Liver (tissue), 9 donors: ENCODE data around the gene CMTM8. TPM values are rescaled to one million over a fixed set of nuclear protein-coding genes. Genes with fewer than 3 reads are reported as not detected.

ENCODE experiments used
- DNase-seq: peaks from one replicate; pipeline ENCODE4 v3.0.0-alpha.2; 2017; ENCODE audit warnings: low spot score
- H3K27ac ChIP-seq, 2 donors: one replicate each; pipeline ENCODE4 v1.7.0; 2013; ENCODE audit warnings: inconsistent platforms in 2 of 2, low read length in 2 of 2, control low read depth in 1 of 2, low read depth in 1 of 2, mild to moderate bottlenecking in 1 of 2
- H3K27me3 ChIP-seq, 4 donors: one replicate each; pipeline versions ENCODE4 v1.6.1 to v1.7.0; 2013; ENCODE audit warnings: low read length in 3 of 4, inconsistent platforms in 1 of 4, mild to moderate bottlenecking in 1 of 4, moderate library complexity in 1 of 4; ENCODE audit not compliant: control insufficient read depth in 4 of 4, insufficient read depth in 4 of 4
- H3K36me3 ChIP-seq, 4 donors: one replicate each; pipeline versions ENCODE4 v1.6.1 to v1.7.0; 2013; ENCODE audit warnings: low read length in 3 of 4, mild to moderate bottlenecking in 3 of 4, low read depth in 1 of 4, moderate library complexity in 1 of 4; ENCODE audit not compliant: control insufficient read depth in 4 of 4, insufficient read depth in 3 of 4
- H3K4me1 ChIP-seq, 4 donors: one replicate each; pipeline versions ENCODE4 v1.6.1 to v1.7.0; 2013; ENCODE audit warnings: low read length in 3 of 4, mild to moderate bottlenecking in 3 of 4, moderate library complexity in 1 of 4; ENCODE audit not compliant: control insufficient read depth in 4 of 4, insufficient read depth in 4 of 4
- H3K4me3 ChIP-seq, 3 donors: one replicate each; pipeline versions ENCODE4 v1.6.1 to v1.7.0; 2013; ENCODE audit warnings: low read length in 3 of 3, control low read depth in 1 of 3, low read depth in 1 of 3, mild to moderate bottlenecking in 1 of 3
- H3K9ac ChIP-seq, 2 donors: one replicate each; pipeline ENCODE4 v1.7.0; 2013; ENCODE audit warnings: low read length in 2 of 2, mild to moderate bottlenecking in 2 of 2, moderate library complexity in 2 of 2, control low read depth in 1 of 2, low read depth in 1 of 2
- H3K9me3 ChIP-seq, 4 donors: one replicate each; pipeline versions ENCODE4 v1.6.1 to v1.7.0; 2013; ENCODE audit warnings: low read length in 3 of 4; ENCODE audit not compliant: control insufficient read depth in 4 of 4
- ATF3 ChIP-seq: IDR thresholded peaks from 2 replicates; pipeline ENCODE4 v1.6.1; 2016; ENCODE audit warnings: antibody characterized with exemption
- CTCF ChIP-seq: fragments of 150-350 bp; IDR thresholded peaks from 2 replicates; pipeline ENCODE4 v1.5.1; 2017; ENCODE audit warnings: improper control_type of control experiment, low read depth, low read length; ENCODE audit not compliant: missing input control
- EGR1 ChIP-seq, 2 donors: IDR thresholded peaks; 2 replicates each; pipeline ENCODE4 v1.6.1; 2016 to 2018; ENCODE audit warnings: antibody characterized with exemption in 2 of 2, low read depth in 2 of 2
- FOXA1 ChIP-seq: IDR thresholded peaks from 2 replicates; pipeline ENCODE4 v1.6.1; 2016; ENCODE audit warnings: antibody characterized with exemption
- FOXA2 ChIP-seq: IDR thresholded peaks from 2 replicates; pipeline ENCODE4 v1.6.1; 2016; ENCODE audit warnings: antibody characterized with exemption
- GABPA ChIP-seq, 2 donors: IDR thresholded peaks in 1 of 2; conservative IDR thresholded peaks in 1 of 2; 2 replicates each; pipeline ENCODE4 v1.6.1; 2016; ENCODE audit warnings: antibody characterized with exemption in 2 of 2, mild to moderate bottlenecking in 1 of 2, moderate library complexity in 1 of 2
- HNF4A ChIP-seq, 2 donors: conservative IDR thresholded peaks; 2 replicates each; pipeline ENCODE4 v1.6.1; 2016; ENCODE audit warnings: antibody characterized with exemption in 2 of 2, mild to moderate bottlenecking in 2 of 2
- HNF4G ChIP-seq: IDR thresholded peaks from 2 replicates; pipeline ENCODE4 v1.6.1; 2016; ENCODE audit warnings: antibody characterized with exemption
- MAX ChIP-seq: IDR thresholded peaks from 2 replicates; pipeline ENCODE4 v1.6.1; 2016; ENCODE audit warnings: antibody characterized with exemption
- NR2F2 ChIP-seq: IDR thresholded peaks from 2 replicates; pipeline ENCODE4 v1.6.1; 2016; ENCODE audit warnings: antibody characterized with exemption
- RAD21 ChIP-seq, 2 donors: IDR thresholded peaks; 2 replicates each; pipeline ENCODE4 v1.6.1; 2016; ENCODE audit warnings: antibody characterized with exemption in 2 of 2, mild to moderate bottlenecking in 2 of 2
- REST ChIP-seq: IDR thresholded peaks from 2 replicates; pipeline ENCODE4 v1.6.1; 2016; ENCODE audit warnings: antibody characterized with exemption, mild to moderate bottlenecking
- RXRA ChIP-seq, 2 donors: IDR thresholded peaks; 2 replicates each; pipeline ENCODE4 v1.6.1; 2017 to 2018; ENCODE audit warnings: antibody characterized with exemption in 2 of 2, mild to moderate bottlenecking in 1 of 2
- SP1 ChIP-seq: IDR thresholded peaks from 2 replicates; pipeline ENCODE4 v1.6.1; 2018; ENCODE audit warnings: antibody characterized with exemption, mild to moderate bottlenecking
- TAF1 ChIP-seq: conservative IDR thresholded peaks from 2 replicates; pipeline ENCODE4 v1.6.1; 2016; ENCODE audit warnings: antibody characterized with exemption, mild to moderate bottlenecking
- YY1 ChIP-seq: IDR thresholded peaks from 2 replicates; pipeline ENCODE4 v1.6.1; 2016; ENCODE audit warnings: antibody characterized with exemption, mild to moderate bottlenecking
- ZBTB33 ChIP-seq: IDR thresholded peaks from 2 replicates; pipeline ENCODE4 v1.6.1; 2016; ENCODE audit warnings: antibody characterized with exemption
- WGBS: extraction: QIAGEN DNeasy Blood & Tissue Kit; methylation state at CpG from one replicate; pipeline ENCODE4 v1.1.7; 2013; 5-methylcytosine and 5-hydroxymethylcytosine counted together
- polyA plus RNA-seq, 2 donors: library from polyadenylated mRNA; stranded (reverse) in 1 of 2; unstranded in 1 of 2; fragments of 200-250 nt in 1 of 2; fragments of >200 nt in 1 of 2; fragmentation: Nextera tagmentation in 1 of 2; extraction: Ambion mirVana in 1 of 2; gene quantifications; one replicate each; pipeline versions ENCODE4 v1.2.1 to v1.2.3, GENCODE V29; 2013 to 2015
- total RNA-seq, 2 donors: library from RNA; depleted of rRNA; stranded (reverse); fragments of >200 nt; gene quantifications; one replicate each; pipeline ENCODE4 v1.2.3, GENCODE V29; 2014
- donor health status: healthy.
- donor health status: healthy.
- donor health status: healthy.
- donor health status: healthy.
- donor health status: healthy.

Gene CMTM8
- total and polyA plus RNA-seq, 4 donors: 4.3 to 44.6 (median 12.5) TPM

GRCh38 chr3:32195995-32196540, 42.4 kb upstream of the CMTM8 start:
- Histone ChIP-seq H3K9me3 (no peaks in the 10 kb centered on the region), H3K9ac (no peak overlapping the region), H3K27ac (no peak overlapping the region), H3K27me3 (no peaks in the 10 kb centered on the region), H3K36me3 (no peaks in the 10 kb centered on the region), H3K4me1 (no peaks in the 10 kb centered on the region), H3K4me3 (no peak overlapping the region)
- TF ChIP-seq YY1 (no peak), HNF4G (no peak), SP1 (no peak), ATF3 (no peak), CTCF (no peak), TAF1 (no peak), HNF4A (conservative IDR thresholded peaks at IDR 0.05) (no peak), GABPA (IDR thresholded peaks at IDR 0.05 in 1 of 2, conservative IDR thresholded peaks at IDR 0.05 in 1 of 2) (no peak), EGR1 (IDR thresholded peaks at IDR 0.05; ENCODE audit: low read depth in 2 of 2) (no peak), FOXA1 (no peak), RAD21 (IDR thresholded peaks at IDR 0.05) (no peak), FOXA2 (no peak), ZBTB33 (no peak), NR2F2 (no peak), MAX (no peak)
- no peak for DNase-seq
- 74% methylated on average over 4 of the region's 4 CpGs for WGBS

- Histone ChIP-seq H3K4me3 (no peak overlapping the region), H3K9me3 (no peaks in the 10 kb centered on the region), H3K27me3 (no peaks in the 10 kb centered on the region), H3K27ac (no peak overlapping the region), H3K9ac (no peak overlapping the region), H3K36me3 (no peaks in the 10 kb centered on the region), H3K4me1 (no peaks in the 10 kb centered on the region)
- WGBS: 100% methylated on average over 1 of the region's 1 CpG
- DNase-seq: no peak
- TF ChIP-seq EGR1 (IDR thresholded peaks at IDR 0.05; ENCODE audit: low read depth in 2 of 2): no peak
- no peak for TF ChIP-seq MAX
- no peak for TF ChIP-seq YY1
- no peak for TF ChIP-seq RXRA (IDR thresholded peaks at IDR 0.05)
- TF ChIP-seq ZBTB33: no peak
- no peak for TF ChIP-seq GABPA (IDR thresholded peaks at IDR 0.05 in 1 of 2, conservative IDR thresholded peaks at IDR 0.05 in 1 of 2)
- no peak for TF ChIP-seq RAD21 (IDR thresholded peaks at IDR 0.05)
- no peak for TF ChIP-seq HNF4G
- no peak for TF ChIP-seq REST
- TF ChIP-seq CTCF: no peak
- no peak for TF ChIP-seq FOXA2
Measured at GRCh38 chr3:32197991-32198390, 40.5 kb upstream of the CMTM8 start.
